Measurements from ENCODE around the gene AHRR. TPM values are rescaled to one million over a fixed set of nuclear protein-coding genes. Genes with fewer than 3 reads are reported as not detected.
A peak's percentile ranks its signal among the peaks of the same experiment; 100 is the strongest.

The AHRR gene
- total and polyA plus RNA-seq, 9 of the 15 experiments (the other 6 are each of a cell fraction or from before 2014, with no cell fraction given) = 0.06 to 1.6 (median 0.75) TPM; not detected in 1

DNA sequence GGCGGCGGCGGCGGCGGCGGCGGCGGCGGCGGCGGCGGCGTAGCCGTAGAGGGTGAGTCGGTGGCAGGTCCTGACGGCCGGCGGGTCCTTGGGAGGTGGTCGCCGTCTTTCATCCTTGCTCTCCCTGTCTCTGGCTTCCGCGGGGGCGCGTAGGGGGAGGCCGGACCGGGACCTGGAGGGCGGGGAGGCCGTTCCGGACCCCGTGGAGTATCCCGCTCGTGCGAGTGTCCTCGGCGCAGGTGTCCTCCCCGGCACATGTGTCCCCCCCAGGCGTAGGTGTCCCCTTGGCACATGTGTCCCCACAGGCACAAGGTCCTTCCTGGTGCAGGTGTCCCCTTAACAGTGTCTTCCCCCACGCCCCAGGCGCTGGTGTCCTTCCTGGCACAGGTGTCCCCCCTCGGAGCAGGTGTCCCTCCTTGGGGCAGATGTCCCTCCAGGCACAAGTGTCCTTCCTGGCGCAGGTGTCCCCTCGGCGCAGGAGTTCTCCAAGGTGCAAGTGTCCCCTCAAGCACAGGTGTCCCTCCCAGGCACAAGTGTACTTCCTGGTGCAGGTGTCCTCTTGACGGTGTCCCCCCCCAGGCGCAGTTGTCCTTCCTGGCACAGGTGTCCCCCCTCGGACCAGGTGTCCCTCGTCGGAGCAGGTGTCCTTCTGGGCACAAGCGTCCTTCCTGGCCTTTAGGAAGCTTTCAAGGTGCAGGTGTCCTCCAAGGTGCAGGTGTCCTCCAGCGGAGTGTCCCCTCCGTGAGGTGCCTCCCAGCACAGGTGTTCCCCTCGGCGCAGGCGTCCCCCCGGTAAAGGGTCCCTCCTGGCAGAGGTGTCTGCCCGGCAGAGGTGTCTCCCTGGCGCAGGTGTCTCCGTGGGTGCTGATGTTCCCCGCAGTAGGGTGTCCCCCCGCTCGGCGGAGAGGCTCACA lies 122.0 kb downstream of the AHRR start:
- intact Hi-C loops (cut with micrococcal nuclease) = no loop called here
- POLR2A ChIA-PET = interaction anchor here (0.6 kb wide), 1 partner anchor 78 kb away, joined by 3 read pairs; no protein-coding TSS in a partner anchor
- H2AFZ ChIP-seq (ENCODE audit: low read depth, low read length) = peak overlapping the region; percentile 96
- TF ChIP-seq, protein P1, sequence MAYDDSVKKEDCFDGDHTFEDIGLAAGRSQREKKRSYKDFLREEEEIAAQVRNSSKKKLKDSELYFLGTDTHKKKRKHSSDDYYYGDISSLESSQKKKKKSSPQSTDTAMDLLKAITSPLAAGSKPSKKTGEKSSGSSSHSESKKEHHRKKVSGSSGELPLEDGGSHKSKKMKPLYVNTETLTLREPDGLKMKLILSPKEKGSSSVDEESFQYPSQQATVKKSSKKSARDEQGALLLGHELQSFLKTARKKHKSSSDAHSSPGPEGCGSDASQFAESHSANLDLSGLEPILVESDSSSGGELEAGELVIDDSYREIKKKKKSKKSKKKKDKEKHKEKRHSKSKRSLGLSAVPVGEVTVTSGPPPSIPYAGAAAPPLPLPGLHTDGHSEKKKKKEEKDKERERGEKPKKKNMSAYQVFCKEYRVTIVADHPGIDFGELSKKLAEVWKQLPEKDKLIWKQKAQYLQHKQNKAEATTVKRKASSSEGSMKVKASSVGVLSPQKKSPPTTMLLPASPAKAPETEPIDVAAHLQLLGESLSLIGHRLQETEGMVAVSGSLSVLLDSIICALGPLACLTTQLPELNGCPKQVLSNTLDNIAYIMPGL (CRISPR knock-in tag; IDR thresholded peaks at IDR 0.05) = 0 out of 2 replicates have a peak, but pooled peaks have one; percentile 39
- TF ChIP-seq, protein P2, sequence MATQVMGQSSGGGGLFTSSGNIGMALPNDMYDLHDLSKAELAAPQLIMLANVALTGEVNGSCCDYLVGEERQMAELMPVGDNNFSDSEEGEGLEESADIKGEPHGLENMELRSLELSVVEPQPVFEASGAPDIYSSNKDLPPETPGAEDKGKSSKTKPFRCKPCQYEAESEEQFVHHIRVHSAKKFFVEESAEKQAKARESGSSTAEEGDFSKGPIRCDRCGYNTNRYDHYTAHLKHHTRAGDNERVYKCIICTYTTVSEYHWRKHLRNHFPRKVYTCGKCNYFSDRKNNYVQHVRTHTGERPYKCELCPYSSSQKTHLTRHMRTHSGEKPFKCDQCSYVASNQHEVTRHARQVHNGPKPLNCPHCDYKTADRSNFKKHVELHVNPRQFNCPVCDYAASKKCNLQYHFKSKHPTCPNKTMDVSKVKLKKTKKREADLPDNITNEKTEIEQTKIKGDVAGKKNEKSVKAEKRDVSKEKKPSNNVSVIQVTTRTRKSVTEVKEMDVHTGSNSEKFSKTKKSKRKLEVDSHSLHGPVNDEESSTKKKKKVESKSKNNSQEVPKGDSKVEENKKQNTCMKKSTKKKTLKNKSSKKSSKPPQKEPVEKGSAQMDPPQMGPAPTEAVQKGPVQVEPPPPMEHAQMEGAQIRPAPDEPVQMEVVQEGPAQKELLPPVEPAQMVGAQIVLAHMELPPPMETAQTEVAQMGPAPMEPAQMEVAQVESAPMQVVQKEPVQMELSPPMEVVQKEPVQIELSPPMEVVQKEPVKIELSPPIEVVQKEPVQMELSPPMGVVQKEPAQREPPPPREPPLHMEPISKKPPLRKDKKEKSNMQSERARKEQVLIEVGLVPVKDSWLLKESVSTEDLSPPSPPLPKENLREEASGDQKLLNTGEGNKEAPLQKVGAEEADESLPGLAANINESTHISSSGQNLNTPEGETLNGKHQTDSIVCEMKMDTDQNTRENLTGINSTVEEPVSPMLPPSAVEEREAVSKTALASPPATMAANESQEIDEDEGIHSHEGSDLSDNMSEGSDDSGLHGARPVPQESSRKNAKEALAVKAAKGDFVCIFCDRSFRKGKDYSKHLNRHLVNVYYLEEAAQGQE (IDR thresholded peaks at IDR 0.05; ENCODE audit: borderline replicate concordance) = no peak
- TF ChIP-seq, protein P2 (CRISPR knock-in tag; IDR thresholded peaks at IDR 0.05; ENCODE audit: low read depth) = 0 out of 2 replicates have a peak, but pooled peaks have one; percentile 19
- TF ChIP-seq, protein P3, sequence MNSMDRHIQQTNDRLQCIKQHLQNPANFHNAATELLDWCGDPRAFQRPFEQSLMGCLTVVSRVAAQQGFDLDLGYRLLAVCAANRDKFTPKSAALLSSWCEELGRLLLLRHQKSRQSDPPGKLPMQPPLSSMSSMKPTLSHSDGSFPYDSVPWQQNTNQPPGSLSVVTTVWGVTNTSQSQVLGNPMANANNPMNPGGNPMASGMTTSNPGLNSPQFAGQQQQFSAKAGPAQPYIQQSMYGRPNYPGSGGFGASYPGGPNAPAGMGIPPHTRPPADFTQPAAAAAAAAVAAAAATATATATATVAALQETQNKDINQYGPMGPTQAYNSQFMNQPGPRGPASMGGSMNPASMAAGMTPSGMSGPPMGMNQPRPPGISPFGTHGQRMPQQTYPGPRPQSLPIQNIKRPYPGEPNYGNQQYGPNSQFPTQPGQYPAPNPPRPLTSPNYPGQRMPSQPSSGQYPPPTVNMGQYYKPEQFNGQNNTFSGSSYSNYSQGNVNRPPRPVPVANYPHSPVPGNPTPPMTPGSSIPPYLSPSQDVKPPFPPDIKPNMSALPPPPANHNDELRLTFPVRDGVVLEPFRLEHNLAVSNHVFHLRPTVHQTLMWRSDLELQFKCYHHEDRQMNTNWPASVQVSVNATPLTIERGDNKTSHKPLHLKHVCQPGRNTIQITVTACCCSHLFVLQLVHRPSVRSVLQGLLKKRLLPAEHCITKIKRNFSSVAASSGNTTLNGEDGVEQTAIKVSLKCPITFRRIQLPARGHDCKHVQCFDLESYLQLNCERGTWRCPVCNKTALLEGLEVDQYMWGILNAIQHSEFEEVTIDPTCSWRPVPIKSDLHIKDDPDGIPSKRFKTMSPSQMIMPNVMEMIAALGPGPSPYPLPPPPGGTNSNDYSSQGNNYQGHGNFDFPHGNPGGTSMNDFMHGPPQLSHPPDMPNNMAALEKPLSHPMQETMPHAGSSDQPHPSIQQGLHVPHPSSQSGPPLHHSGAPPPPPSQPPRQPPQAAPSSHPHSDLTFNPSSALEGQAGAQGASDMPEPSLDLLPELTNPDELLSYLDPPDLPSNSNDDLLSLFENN (IDR thresholded peaks at IDR 0.05; ENCODE audit: low read depth in 2 of 2, low read length in 2 of 2) = no peak
- TF ChIP-seq ZC3H4 (CRISPR knock-in tag; IDR thresholded peaks at IDR 0.05; ENCODE audit: borderline replicate concordance) = peak; percentile 18; the same call in 1 of the 2 replicates

More for the DNA sequence above, 122.0 kb downstream of the AHRR start:
- H3K9me3 ChIP-seq (replicated peaks; ENCODE audit: control insufficient read depth, insufficient read depth, low read depth, low read length) = no peaks in the 10 kb centered on the region
- peaks cover 17 to 41% of the 10 kb centered on the region in 2 experiments; a peak in 4 of 5 replicates for H3K4me1 ChIP-seq (replicated peaks in 1 of 2; ENCODE audit: control insufficient read depth in 2 of 2, insufficient read depth in 2 of 2, low read length in 2 of 2)
- peaks cover 30% of the 10 kb centered on the region for H3K79me2 ChIP-seq (ENCODE audit: control insufficient read depth, insufficient read depth, low read length)
- H3K27me3 ChIP-seq (ENCODE audit: control insufficient read depth in 2 of 2, insufficient read depth in 2 of 2, low read length in 2 of 2) = no peaks in the 10 kb centered on the region
- CTCF ChIA-PET (ENCODE audit: low intra/inter-chr PET ratio) = interaction anchor here (0.6 kb wide), 1 partner anchor 263 kb away, joined by 3 read pairs; no protein-coding TSS in a partner anchor
- no TSS peak for BruUV-seq (replicated peaks)
- H3K36me3 ChIP-seq (ENCODE audit: control insufficient read depth, insufficient read depth, low read length) = peaks cover 29% of the 10 kb centered on the region
- no peaks in the 10 kb centered on the region; the same call in 1 of the 2 replicates for H4K20me1 ChIP-seq (replicated peaks; ENCODE audit: control insufficient read depth, insufficient read depth, low read length)
- H3K9me1 ChIP-seq (ENCODE audit: control insufficient read depth, insufficient read depth, low read length) = peaks cover 13% of the 10 kb centered on the region
- H3K4me3 ChIP-seq = peak overlapping the region; percentile 73
- ATAC-seq = peak; percentile 61
- in situ Hi-C loops (cut with MboI) = no loop called here
- FAIRE-seq = no peak
- peak; percentile 32 to 88 (median 76) for DNase-seq (ENCODE audit: extremely low read depth in 1 of 4, low spot score in 3 of 4)
- H3K9ac ChIP-seq (ENCODE audit: insufficient read depth in 1 of 2, low read depth in 2 of 2, low read length in 2 of 2) = peak overlapping the region; percentile 87 to 95
- peak overlapping the region; percentile 57; the same call in 2 of the 3 replicates for H3K27ac ChIP-seq (ENCODE audit: extremely low read depth, low read depth, low read length)
- peak overlapping the region; percentile 100 for H3K4me2 ChIP-seq (ENCODE audit: insufficient read depth, low read length)
- 11% methylated on average over 42 of the region's 62 CpGs for WGBS (ENCODE audit: insufficient coverage, low coverage, missing lambda C conversion rate)
